ENCODE results near the gene TTC33.

DNA sequence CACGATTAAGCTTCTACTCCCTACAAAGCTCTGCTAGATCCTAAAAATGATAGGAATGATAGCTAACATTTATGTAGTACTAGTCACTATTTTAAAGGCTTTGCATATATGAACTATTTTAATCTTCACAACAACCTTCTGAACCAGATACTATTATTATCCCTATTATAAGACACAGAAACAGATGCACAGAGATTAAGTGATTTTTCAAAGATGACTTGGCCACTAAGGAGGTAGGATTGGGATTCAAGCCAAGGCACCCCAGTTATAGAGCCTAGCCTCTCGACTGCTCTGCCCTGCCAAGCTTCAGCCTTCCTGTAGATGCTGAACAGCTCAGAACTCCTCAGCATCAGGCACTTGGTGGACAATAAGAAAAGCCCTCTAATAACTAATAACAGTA, 277.0 kb downstream of the TTC33 start:
- no peak for TF ChIP-seq TAF1 (IDR thresholded peaks at IDR 0.05; ENCODE audit: low read depth, low read length)
- TF ChIP-seq POLR2A (IDR thresholded peaks at IDR 0.05; ENCODE audit: low read depth, low read length): no peak
- TF ChIP-seq SPI1 (IDR thresholded peaks at IDR 0.05; ENCODE audit: low read depth, low read length): no peak
- no peak for TF ChIP-seq POU2F2 (IDR thresholded peaks at IDR 0.05; ENCODE audit: low read depth, low read length)
- no peak for TF ChIP-seq POLR2AphosphoS5 (IDR thresholded peaks at IDR 0.05; ENCODE audit: low read depth, low read length)

All from GM12891 (cell line).